Fibroblast of villous mesenchyme (primary cell): ENCODE measurements around the gene SATB2. TPM values are rescaled to one million over a fixed set of nuclear protein-coding genes. Genes with fewer than 3 reads are reported as not detected.

Experiments used
- DNase-seq: peaks from one replicate; pipeline ENCODE4 v3.0.0-alpha.2; 2010; ENCODE audit warnings: low read depth
- H3K4me3 ChIP-seq: 2 replicates; pipeline ENCODE4 v1.5.1; 2011; ENCODE audit warnings: low read depth, mild to moderate bottlenecking, low read length
- CTCF ChIP-seq: IDR thresholded peaks from 2 replicates; pipeline ENCODE4 v1.5.1; 2012; ENCODE audit warnings: low read depth, mild to moderate bottlenecking, low read length; ENCODE audit not compliant: insufficient read depth
- total RNA-seq: library from RNA; depleted of rRNA; stranded (reverse); fragments of >200 nt; gene quantifications from 2 replicates; pipeline ENCODE4 v1.2.3, GENCODE V29; 2012

Gene SATB2
- total RNA-seq, 1 donor: 13.0 TPM

GRCh38 chr2:199470672-199471442, 13.1 kb upstream of the SATB2 start:
- H3K4me3 ChIP-seq: no peak overlapping the region
- DNase-seq: no peak
- no peak for TF ChIP-seq CTCF

DNA sequence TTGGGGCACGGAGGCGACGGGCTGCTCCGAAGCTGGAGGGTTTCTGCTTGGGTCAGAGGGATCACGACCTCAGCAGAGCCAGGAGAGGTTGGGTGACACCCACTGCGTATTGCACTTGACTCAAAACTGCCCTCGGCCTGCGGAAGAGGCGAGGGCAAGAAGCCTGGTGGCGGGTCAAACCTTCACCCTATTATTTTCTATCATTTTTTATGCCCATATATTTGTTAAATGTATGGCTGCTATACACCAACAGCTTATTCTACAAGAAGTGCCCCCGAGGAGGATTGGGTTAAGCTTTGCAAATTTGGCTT, 12.6 kb upstream of the SATB2 start:
- no peak overlapping the region for H3K4me3 ChIP-seq
- no peak for TF ChIP-seq CTCF
- no peak for DNase-seq

DNA sequence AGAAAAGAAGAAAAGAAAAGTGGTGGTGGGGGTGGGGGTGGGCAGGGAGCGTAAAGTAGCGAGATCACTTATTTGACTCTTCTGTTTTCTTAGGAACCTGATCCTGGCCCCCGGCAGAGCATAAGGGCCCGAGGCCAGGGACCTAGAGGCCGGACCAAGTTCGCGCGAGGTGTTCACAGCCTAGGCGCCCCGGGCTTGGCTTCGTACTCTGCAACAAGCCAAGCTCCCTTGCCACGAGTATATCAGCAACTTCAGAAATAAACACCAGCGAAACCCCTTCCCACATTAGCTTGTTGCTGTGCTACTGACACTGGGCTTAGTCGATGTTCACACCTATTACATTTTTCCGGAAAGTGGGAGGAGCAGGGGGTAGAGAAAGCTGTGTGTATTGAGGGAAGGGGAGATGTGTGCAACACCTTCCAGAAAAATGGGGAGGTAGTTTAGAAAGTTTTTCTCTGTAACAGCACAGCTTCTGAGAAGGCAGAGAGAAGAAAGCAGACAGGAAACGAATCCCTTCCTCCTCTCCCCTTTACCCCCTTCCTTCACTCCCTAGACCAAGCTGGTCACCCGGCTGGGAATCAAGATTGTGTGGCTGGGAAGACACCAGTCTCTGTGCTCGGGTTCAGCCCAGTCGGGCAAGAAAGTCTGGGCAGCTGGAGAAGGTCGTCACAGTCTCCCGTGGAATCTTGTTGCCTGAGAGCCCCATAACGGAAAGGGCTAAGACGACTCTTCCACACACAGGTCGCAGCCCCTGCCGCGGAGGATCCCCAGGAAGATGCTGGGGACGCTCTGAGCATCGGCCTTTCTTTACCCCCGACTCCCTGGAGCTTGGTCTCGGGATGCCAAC, 12.0 kb upstream of the SATB2 start:
- no peak overlapping the region for H3K4me3 ChIP-seq
- DNase-seq: no peak
- no peak for TF ChIP-seq CTCF

GRCh38 chr2:199468561-199469513, 11.1 kb upstream of the SATB2 start:
- no peak for TF ChIP-seq CTCF
- no peak overlapping the region for H3K4me3 ChIP-seq

DNA sequence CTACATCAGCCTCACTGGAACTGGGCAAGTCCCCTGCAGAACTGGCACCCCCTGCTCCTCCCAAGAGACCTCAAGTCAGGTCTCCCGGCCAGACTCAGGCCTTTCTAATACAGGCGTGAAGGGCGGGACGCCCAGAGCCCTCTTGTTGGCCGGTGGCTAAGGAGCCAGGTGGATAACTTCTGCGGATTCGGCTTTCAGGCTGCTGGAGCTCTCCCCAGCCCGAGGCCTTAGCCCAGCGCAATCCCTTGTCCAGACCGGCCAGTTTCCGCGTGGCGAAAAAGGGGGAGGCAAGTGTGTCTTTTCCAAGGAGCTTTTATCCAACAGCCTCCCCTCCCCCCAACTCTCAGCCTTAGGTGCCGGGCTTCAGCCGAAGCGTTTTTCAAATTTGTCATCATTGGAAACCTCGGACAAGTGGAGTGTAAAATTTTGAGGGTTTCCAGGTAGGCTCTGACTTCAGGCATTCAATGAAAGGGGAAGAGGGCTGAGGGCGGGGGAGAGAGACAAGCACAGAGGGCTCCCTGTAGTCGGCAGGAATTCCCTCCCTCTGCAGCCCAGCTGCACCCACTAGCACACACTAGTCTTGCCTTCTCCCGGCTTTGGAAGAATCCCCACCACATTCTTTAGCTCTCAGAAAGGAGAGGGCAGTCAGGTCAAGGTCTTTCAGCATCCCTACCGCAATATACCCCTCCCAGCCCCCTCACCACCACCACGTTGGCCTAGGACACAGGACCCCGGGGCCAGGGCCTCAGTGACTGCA, 9.5 kb upstream of the SATB2 start:
- no peak for DNase-seq
- no peak overlapping the region for H3K4me3 ChIP-seq
- no peak for TF ChIP-seq CTCF

More at GRCh38 chr2:199468561-199469513, 11.1 kb upstream of the SATB2 start:
- DNase-seq: no peak

- H3K4me3 ChIP-seq: no peak overlapping the region
- TF ChIP-seq CTCF: no peak
- no peak for DNase-seq
Observed at GRCh38 chr2:199466692-199467065, 8.9 kb upstream of the SATB2 start.
